Mammary epithelial cell (primary cell): ENCODE results near the gene DENND6A.

Experiments
- EZH2 ChIP-seq: IDR thresholded peaks from 2 replicates; pipeline ENCODE4 v1.6.1; 2012; ENCODE audit warnings: low read length, inconsistent platforms, borderline replicate concordance
- TF ChIP-seq, protein P1 (sequence below), 2 donors: IDR thresholded peaks in 1 of 2; conservative IDR thresholded peaks in 1 of 2; 2 replicates each; pipeline ENCODE4 v1.5.1; 2011 to 2012; ENCODE audit warnings: inconsistent platforms in 2 of 2, low read length in 2 of 2, mild to moderate bottlenecking in 2 of 2, control low read depth in 1 of 2, low read depth in 1 of 2; ENCODE audit not compliant: insufficient read depth in 1 of 2; ENCODE audit errors: extremely low read depth in 1 of 2

DNA sequence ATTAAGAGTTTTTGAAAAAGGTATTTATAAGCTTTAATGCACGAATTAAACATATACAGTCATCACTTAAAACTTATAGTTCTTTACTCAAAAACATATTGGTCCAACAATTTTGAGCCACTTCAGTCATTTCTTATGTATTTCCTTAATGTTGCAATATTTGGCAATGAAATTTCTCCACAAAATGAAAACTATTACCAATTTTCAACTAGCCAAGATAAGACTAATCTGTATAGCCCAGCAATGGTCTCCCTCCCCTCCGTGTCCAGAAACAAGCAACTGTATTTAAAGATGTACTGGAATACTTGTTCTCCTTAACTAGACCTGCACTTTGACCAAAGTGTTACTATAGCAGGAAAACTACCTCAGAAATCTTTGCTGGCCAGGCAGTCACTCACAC, 105.0 kb downstream of the DENND6A start:
- TF ChIP-seq, protein P1, sequence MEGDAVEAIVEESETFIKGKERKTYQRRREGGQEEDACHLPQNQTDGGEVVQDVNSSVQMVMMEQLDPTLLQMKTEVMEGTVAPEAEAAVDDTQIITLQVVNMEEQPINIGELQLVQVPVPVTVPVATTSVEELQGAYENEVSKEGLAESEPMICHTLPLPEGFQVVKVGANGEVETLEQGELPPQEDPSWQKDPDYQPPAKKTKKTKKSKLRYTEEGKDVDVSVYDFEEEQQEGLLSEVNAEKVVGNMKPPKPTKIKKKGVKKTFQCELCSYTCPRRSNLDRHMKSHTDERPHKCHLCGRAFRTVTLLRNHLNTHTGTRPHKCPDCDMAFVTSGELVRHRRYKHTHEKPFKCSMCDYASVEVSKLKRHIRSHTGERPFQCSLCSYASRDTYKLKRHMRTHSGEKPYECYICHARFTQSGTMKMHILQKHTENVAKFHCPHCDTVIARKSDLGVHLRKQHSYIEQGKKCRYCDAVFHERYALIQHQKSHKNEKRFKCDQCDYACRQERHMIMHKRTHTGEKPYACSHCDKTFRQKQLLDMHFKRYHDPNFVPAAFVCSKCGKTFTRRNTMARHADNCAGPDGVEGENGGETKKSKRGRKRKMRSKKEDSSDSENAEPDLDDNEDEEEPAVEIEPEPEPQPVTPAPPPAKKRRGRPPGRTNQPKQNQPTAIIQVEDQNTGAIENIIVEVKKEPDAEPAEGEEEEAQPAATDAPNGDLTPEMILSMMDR (conservative IDR thresholded peaks at IDR 0.05 in 1 of 2, IDR thresholded peaks at IDR 0.05 in 1 of 2; ENCODE audit: extremely low read depth in 1 of 2, insufficient read depth in 1 of 2, low read depth in 1 of 2, low read length in 2 of 2) = no peak
- TF ChIP-seq EZH2 = no peak
